Urothelium cell line (cell line): ENCODE results near the gene PHF21A.
"Not testable (repeated sequence)": the region's sequence is repeated elsewhere in the genome, so short reads cannot be mapped to it uniquely, and the experiment has no call there.

Experiments
- DNase-seq: peaks from one replicate; pipeline ENCODE4 v3.0.0; 2011; ENCODE audit warnings: low spot score, mixed read lengths
- FAIRE-seq: peaks from 2 replicates; lab custom pipeline; 2011; peaks lifted over from hg19 to GRCh38; lab: Jason Lieb, UNC

PHF21A gene

GRCh38 chr11:46120346-46121300 lies 631 bp downstream of the PHF21A start:
- FAIRE-seq (no peak), DNase-seq (peak; percentile 70)

DNA sequence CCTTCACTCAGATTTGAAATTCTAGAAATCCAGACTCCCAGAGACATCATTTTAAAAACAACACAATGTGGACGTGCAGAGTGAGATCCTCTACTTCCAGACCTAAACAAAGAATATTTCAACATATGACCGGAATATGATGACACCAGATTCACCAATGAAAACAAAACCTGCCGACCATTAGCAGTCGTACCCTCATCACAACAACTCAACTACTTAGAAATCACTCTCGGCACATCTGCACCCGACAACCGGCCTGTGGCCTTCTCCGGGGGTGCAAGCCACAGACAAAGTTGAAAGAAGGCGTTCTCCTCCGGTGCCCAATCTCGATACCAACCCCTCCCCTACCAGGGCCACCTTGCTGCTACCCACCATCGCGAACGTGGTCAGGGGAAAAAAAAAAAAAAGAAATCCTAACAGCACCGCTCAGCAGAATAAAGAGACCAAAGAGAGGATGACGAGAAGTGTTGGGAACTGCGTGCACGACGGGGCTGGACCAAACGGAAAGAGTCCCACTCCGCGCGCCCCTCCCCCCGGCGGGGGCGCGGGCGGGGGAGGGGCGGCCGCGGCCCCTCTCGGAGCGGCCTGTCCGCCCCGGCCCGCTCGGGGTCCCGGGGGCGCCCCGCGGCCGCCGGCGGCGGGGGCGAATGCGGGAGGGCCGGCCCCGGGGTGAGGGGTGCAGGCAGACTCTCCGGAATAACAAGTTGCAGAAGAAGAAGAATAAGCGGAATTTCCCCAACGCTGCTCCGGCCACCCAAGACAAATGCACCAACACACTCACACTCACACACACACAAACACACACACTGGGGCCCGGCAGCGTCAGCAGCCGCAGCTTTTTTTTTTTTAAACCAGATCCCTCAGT lies 1.7 kb downstream of the PHF21A start:
- FAIRE-seq (peak; percentile 66), DNase-seq (peak; percentile 29)

DNA sequence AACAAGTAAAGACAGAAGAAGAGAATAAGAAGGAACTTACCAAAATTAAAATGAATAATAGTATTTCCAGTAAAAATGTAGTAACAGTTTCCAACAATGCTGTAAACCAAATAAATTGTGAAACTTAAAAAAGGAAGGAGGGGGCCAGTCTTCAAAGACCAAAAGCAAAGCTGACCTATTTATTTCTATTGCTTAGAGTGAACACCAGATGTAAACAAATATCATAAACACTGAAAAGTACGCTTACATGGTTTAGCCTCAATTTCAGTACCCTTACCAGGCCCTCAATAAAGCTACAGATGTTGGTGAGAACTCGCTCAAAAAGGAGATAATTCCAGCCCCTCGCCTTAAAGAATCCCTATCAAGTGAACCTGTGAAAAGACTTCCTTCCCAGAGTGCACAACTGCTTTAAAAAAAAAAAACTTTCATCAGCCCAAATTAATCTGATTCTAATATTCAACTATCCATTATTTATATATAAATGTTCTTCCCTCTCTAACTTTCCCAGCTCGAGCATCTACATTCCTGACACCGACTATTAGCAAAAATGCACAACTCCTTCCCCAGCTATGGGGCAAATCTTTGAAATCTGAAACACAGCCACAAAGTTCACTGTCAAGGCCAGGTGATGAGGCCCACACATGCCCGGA lies 2.4 kb downstream of the PHF21A start:
- DNase-seq (no peak), FAIRE-seq (no peak)

GRCh38 chr11:46117842-46118241 lies 3.4 kb downstream of the PHF21A start:
- DNase-seq: no peak
- no peak for FAIRE-seq

GRCh38 chr11:46116712-46117037 lies 4.6 kb downstream of the PHF21A start:
- not testable (repeated sequence) for DNase-seq, FAIRE-seq

GRCh38 chr11:46116007-46116711 lies 5.1 kb downstream of the PHF21A start:
- no peak for FAIRE-seq
- DNase-seq: no peak

DNA sequence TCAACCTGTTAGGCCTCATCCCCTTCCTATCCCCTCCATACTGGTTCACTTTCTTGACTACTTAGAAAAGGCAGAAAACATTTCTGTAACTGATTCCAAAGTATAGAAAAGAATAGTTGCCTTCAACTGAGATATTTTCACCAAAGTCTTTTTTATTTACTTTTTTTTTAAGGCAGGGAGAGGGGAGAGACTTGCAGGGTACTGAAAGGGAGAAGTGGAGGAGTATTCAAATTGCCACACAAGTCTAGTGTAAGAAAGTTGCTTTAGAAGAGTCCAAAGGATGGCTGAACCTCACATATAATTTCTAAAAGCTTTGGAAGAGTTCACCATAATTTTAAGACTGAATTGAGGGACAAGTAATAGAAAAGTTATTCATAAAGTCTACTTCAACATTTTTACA lies 6.3 kb downstream of the PHF21A start:
- DNase-seq (no peak), FAIRE-seq (no peak)

DNA sequence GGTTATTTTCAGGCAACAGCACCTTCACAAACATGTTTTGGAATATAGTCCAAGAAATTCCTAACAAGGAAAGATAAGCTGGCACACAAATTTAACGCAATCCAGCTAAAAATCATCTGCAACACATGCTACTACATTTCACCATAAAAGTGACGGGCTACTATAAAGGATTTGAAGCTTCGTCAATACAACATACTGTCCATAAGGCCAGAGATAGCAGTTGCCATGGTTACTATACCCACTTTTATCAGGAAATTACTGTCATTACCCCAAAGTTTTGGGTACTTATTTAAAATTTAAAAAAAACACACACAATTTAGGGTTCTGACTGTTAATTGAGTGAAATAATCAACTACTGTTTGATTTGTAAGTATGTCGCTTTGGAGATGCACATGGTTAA lies 6.9 kb downstream of the PHF21A start:
- FAIRE-seq (no peak), DNase-seq (no peak)

DNA sequence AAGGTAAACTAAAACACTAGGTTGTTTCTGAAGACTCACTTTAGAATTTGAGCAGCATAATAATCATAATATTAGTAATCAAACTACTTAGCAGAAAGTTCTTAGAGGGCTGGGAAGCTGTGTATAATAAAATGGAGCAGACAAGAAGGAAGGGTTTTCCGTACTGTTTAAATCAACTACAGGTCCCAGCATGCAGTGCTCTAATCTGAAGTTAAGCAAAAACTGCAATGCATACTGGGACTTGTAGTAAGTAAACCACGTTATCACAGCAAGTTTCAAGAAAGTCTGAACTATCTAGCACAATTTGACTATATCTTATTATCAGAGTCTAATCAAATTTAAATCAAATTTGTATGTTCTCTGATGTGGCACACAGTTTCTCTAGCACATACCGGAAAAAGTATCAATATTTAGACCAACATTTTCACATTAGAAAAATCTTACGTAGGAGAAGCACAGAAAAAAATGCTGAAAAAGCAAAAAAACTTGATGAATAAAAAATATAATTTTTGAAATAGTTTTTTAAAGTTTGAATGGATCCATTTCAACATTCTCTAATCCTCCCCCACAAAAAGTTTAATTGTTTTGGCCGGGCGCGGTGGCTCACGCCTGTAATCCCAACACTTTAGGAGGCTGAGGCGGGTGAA lies 8.2 kb downstream of the PHF21A start:
- FAIRE-seq (no peak), DNase-seq (peak; percentile 47)

DNA sequence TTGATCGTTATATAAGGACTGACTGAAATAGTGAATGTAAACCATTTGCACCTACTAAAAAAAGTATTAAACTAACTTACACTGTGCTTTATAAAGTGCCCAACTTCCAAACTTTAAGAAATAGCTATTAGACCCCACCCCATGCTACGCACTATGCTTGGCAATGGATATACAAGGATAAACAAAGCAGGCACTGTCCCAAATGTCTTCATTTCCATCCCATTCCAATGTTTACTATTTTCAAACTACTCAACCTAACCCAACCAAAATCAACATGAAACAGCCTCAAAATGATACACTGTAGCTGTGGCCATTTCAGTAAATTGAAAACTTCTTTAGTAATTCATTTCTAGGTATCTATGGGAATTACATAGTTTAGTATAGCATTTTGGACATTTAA lies 12.5 kb downstream of the PHF21A start:
- DNase-seq (no peak), FAIRE-seq (no peak)

- DNase-seq: no peak
- no peak for FAIRE-seq
These were observed 13.5 kb downstream of the PHF21A start for GRCh38 chr11:46107780-46108179.

- DNase-seq (no peak), FAIRE-seq (no peak)
These were observed 13.9 kb downstream of the PHF21A start for GRCh38 chr11:46107408-46107718.

DNA sequence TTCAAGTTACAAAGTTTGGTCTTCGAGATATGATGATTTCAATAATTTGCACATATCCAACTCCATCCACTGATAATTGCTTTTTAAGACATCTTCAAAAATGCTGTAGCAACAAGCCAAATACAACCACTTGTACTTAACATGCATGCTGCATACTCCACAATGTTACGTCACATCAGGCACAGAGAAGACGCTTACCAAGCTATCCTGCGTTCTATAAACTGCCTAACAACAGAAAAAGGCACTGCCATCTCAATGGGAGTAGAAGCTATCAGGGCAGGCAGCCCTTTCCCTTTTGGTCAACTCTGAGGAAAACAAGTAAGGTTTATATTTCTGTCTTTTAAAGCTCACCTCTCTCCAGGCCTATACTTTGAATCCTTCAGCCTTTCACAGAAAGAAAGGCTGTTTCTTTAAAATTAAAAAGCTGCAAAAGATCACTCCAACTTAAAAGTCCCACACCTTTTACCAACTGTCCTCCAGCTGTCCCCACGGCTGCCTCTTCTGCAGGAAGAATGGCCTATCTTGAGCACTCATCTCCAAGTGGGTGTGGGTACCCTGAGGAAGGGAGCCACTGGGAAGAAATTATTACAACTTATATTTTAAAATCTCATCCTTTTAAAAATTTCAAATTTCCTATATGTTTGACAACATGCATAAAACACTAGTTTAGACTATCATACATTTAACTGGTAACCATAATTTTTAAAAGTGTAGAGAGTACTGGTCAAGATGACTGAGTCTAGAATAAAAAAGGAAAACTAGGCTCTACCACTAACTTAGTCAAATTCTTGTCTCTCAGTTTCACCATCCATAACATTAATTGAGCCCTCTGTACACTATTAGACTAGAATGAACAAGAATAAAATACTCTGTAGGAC lies 14.5 kb downstream of the PHF21A start:
- no peak for FAIRE-seq

DNA sequence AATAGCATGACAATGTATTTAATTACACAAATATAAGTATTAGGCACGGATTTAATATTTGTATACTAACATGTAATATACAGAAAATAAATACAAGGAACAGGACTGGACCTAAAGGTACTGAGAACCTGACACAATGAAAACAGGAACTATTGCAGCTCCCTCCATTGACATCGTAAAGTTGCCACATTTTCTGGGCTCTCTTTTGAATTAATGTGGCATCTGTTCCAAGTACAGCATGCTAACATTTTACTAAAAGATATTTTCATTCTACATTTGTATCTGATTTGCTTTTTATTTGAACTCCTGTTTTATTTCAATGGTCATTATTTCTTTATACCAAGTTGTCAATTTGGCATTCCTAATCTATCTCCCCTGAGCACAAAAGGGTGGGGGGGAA lies 15.3 kb downstream of the PHF21A start:
- FAIRE-seq: no peak
- DNase-seq: no peak

More for the DNA sequence above, 14.5 kb downstream of the PHF21A start:
- DNase-seq: no peak

- DNase-seq: no peak
- no peak for FAIRE-seq
These were observed 16.1 kb downstream of the PHF21A start for GRCh38 chr11:46105134-46105628.

GRCh38 chr11:46102843-46103242 lies 18.4 kb downstream of the PHF21A start:
- DNase-seq: no peak
- no peak for FAIRE-seq

DNA sequence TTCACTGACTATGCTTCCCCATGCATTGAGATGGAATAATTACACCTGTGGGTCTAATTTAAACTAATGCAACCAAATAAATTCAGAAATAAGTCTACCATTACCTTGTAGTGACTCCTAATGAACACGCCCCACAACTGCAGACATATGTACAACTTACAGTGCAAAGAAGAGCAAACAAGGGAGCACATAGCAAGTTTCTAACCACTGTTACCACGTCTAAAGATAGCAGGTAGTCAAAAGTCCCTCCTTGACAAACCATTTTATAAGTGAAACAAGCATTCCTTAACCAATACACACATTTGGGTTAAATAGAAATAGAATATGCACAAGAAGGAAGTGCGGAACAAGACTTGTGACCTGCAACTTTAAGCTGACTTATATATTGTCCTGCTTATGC lies 20.6 kb downstream of the PHF21A start:
- DNase-seq (no peak), FAIRE-seq (no peak)

DNA sequence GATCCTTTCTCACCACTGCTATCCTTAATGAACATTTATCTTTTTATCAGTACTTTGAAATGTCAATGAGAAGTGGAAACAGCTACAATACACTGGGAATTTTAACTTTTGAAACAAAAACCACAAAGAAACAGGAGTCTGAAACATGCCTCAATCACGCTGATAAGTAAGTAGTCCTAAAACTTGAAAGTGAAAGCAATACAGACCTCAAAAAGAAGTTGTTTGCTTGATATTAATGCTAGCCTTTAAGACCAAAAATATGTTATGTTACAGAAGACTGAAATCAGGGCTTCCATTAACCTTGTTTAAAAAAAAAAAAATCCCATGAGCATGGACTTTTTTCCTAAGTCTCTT lies 21.3 kb downstream of the PHF21A start:
- DNase-seq (no peak), FAIRE-seq (no peak)

GRCh38 chr11:46090375-46090774 lies 30.9 kb downstream of the PHF21A start:
- FAIRE-seq (no peak), DNase-seq (no peak)
